Osteoblast (primary cell): ENCODE results near the gene CYP3A4. TPM values are rescaled to one million over a fixed set of nuclear protein-coding genes. Genes with fewer than 3 reads are reported as not detected.

Experiments
- DNase-seq: peaks from one replicate; pipeline ENCODE4 v3.0.0; 2011; ENCODE audit warnings: low spot score, mixed read lengths; ENCODE audit not compliant: insufficient read length; ENCODE audit errors: missing footprints
- H2AFZ ChIP-seq: 2 replicates; pipeline ENCODE4 v1.6.0; 2011; ENCODE audit warnings: mild to moderate bottlenecking, low read length
- H3K27ac ChIP-seq: 2 replicates; pipeline ENCODE4 v1.5.1; 2011; ENCODE audit warnings: mild to moderate bottlenecking, low read depth, low read length, moderate library complexity
- H3K27me3 ChIP-seq: 2 replicates; pipeline ENCODE4 v1.6.0; 2012; ENCODE audit warnings: mild to moderate bottlenecking, control low read depth, inconsistent platforms, low read length, moderate library complexity; ENCODE audit not compliant: insufficient read depth
- H3K36me3 ChIP-seq: 2 replicates; pipeline ENCODE4 v1.5.1; 2011; ENCODE audit warnings: mild to moderate bottlenecking, low read length, control low read depth, moderate library complexity; ENCODE audit not compliant: insufficient read depth
- H3K4me1 ChIP-seq: 2 replicates; pipeline ENCODE4 v1.5.1; 2011; ENCODE audit warnings: mild to moderate bottlenecking, low read length, control low read depth, moderate library complexity; ENCODE audit not compliant: insufficient read depth
- H3K4me2 ChIP-seq: 2 replicates; pipeline ENCODE4 v1.6.0; 2011; ENCODE audit warnings: mild to moderate bottlenecking, low read length; ENCODE audit not compliant: insufficient read depth
- H3K4me3 ChIP-seq: fragments of 200-600 bp; sonication (generic); 3 replicates; pipeline ENCODE4 v1.5.1; 2012; ENCODE audit warnings: mild to moderate bottlenecking, low read length, inconsistent platforms; ENCODE audit not compliant: insufficient read depth
- H3K79me2 ChIP-seq: 2 replicates; pipeline ENCODE4 v1.6.0; 2012; ENCODE audit warnings: mild to moderate bottlenecking, low read length, control low read depth, inconsistent platforms; ENCODE audit not compliant: insufficient read depth
- H3K9me3 ChIP-seq: 2 replicates; pipeline ENCODE4 v1.5.1; 2011; ENCODE audit warnings: low read depth, low read length, control low read depth
- H4K20me1 ChIP-seq: 2 replicates; pipeline ENCODE4 v1.6.0; 2012; ENCODE audit warnings: mild to moderate bottlenecking, low read length, control low read depth; ENCODE audit not compliant: insufficient read depth
- total RNA-seq: library from RNA; depleted of rRNA; stranded (reverse); fragments of >200 nt; gene quantifications from 2 replicates; pipeline ENCODE4 v1.2.3, GENCODE V29; 2012
- TF ChIP-seq, protein P1 (sequence below): IDR thresholded peaks from 2 replicates; pipeline ENCODE4 v1.5.1; 2011; ENCODE audit warnings: mild to moderate bottlenecking, low read depth, low read length, moderate library complexity; ENCODE audit errors: extremely low read depth

CYP3A4 gene
- total RNA-seq, 1 donor = not detected

DNA sequence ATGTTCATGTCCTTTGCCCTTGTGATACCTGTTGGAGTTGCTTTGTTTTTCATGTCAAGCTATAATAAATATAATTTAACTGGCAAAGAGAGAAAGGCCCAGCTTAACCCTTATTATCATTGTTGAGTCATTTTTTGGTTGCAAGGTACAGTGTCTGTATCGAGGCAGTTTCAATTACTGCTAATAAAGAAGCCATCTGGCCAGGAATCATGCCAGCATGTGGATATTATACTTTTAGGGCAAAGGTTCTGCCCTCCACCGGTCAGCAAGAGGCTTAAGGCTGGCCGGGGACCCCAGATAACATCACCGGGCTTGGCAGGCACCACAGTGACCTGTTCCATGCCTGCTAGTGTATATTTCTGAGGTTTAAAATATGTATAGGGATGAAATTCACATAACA, 9.0 kb upstream of the CYP3A4 start:
- H3K4me2 ChIP-seq = no peak overlapping the region
- no peaks in the 10 kb centered on the region for H3K9me3 ChIP-seq
- no peak overlapping the region for H3K27ac ChIP-seq
- H3K36me3 ChIP-seq = no peaks in the 10 kb centered on the region
- no peaks in the 10 kb centered on the region for H4K20me1 ChIP-seq
- H3K79me2 ChIP-seq = no peaks in the 10 kb centered on the region
- no peak for DNase-seq
- H3K27me3 ChIP-seq = no peaks in the 10 kb centered on the region
- TF ChIP-seq, protein P1, sequence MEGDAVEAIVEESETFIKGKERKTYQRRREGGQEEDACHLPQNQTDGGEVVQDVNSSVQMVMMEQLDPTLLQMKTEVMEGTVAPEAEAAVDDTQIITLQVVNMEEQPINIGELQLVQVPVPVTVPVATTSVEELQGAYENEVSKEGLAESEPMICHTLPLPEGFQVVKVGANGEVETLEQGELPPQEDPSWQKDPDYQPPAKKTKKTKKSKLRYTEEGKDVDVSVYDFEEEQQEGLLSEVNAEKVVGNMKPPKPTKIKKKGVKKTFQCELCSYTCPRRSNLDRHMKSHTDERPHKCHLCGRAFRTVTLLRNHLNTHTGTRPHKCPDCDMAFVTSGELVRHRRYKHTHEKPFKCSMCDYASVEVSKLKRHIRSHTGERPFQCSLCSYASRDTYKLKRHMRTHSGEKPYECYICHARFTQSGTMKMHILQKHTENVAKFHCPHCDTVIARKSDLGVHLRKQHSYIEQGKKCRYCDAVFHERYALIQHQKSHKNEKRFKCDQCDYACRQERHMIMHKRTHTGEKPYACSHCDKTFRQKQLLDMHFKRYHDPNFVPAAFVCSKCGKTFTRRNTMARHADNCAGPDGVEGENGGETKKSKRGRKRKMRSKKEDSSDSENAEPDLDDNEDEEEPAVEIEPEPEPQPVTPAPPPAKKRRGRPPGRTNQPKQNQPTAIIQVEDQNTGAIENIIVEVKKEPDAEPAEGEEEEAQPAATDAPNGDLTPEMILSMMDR = no peak
- no peak overlapping the region for H2AFZ ChIP-seq
- no peak overlapping the region for H3K4me3 ChIP-seq
- peaks cover 37% of the 10 kb centered on the region for H3K4me1 ChIP-seq

DNA sequence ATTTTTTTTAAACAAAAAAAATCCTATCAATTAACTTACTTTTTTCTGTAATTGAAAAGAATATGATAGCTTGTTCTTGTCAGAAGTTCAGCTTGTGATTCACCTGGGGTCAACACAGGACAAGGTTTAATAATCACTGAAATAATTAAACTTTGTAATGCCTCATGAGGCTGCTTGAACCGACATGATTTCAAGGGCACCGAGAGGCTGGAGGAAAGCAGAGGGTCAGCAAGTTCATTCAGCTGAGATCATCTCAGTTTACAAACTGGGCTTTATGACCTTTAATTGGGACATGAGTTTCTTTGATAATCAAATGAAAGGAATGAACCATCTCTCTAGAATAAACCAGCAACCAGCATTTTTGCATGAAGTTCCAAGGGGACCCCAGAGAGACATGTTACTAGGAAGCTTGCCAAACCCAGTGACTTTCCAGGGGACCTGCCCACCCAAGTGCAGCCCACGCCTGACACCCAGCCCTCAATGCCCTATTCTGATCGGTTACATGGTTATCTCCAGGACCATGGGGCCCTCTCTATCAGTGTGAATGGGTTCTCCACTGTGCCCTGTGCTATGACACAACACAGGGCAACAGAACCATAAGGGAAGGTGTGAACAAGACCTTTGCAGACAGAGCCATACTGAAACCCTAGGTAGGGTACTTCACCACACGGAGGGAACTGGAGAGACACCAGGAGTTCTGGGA, 7.8 kb upstream of the CYP3A4 start:
- TF ChIP-seq, protein P1 = no peak
- Histone ChIP-seq H3K27ac (no peak overlapping the region), H3K4me1 (peaks cover 37% of the 10 kb centered on the region), H3K9me3 (no peaks in the 10 kb centered on the region), H3K4me2 (no peak overlapping the region), H3K36me3 (no peaks in the 10 kb centered on the region), H3K4me3 (no peak overlapping the region), H4K20me1 (no peaks in the 10 kb centered on the region), H2AFZ (no peak overlapping the region), H3K27me3 (no peaks in the 10 kb centered on the region), H3K79me2 (no peaks in the 10 kb centered on the region)
- no peak for DNase-seq

DNA sequence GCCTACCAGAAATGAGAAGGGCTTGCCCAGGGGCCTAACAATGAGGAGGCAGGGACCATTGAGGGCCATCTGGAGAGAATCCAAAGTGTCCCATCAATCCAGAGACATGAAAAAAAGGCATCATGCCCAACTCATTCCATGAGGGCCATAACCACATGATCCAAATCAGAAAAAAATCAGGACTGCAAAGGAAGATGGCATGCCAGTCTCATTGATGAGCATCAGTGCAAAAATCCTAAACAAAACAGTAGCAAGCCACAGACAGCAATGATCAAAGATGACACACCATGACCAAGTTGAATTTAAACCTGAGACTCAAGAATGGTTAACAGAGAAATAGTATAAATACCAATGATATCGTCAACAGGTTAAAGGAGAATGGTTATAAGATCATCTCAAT, 7.0 kb upstream of the CYP3A4 start:
- no peak overlapping the region for H2AFZ ChIP-seq
- peaks cover 37% of the 10 kb centered on the region for H3K4me1 ChIP-seq
- no peaks in the 10 kb centered on the region for H3K9me3 ChIP-seq
- no peak overlapping the region for H3K4me3 ChIP-seq
- TF ChIP-seq, protein P1 = no peak
- H3K79me2 ChIP-seq = no peaks in the 10 kb centered on the region
- no peaks in the 10 kb centered on the region for H4K20me1 ChIP-seq
- H3K27ac ChIP-seq = peak overlapping the region; percentile 26
- H3K4me2 ChIP-seq = no peak overlapping the region
- peak; percentile 61 for DNase-seq
- no peaks in the 10 kb centered on the region for H3K27me3 ChIP-seq
- no peaks in the 10 kb centered on the region for H3K36me3 ChIP-seq

DNA sequence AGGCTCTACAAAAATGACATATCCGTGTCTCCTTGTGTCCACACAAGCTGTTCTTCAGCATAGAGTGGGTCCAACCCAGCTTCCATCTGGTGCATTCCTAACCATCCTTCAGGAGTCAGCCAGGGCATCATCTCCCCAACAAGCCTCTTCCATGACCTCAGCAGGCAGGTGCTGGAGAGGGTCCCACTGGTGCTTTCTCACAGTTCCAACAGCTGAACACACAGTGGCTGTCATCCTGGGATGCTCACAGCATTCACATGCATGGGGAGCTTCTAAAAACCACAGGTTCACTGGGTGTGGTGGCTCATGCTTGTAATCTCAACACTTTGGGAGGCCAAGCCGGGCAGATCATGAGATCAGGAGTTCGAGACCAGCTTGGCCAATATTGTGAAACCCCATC, 6.4 kb upstream of the CYP3A4 start:
- H3K27ac ChIP-seq = no peak overlapping the region

More for the DNA sequence above, 6.4 kb upstream of the CYP3A4 start:
- no peaks in the 10 kb centered on the region for H3K79me2 ChIP-seq
- H3K4me3 ChIP-seq = no peak overlapping the region
- H3K36me3 ChIP-seq = no peaks in the 10 kb centered on the region
- no peak overlapping the region for H3K4me2 ChIP-seq
- TF ChIP-seq, protein P1 = no peak
- peaks cover 37% of the 10 kb centered on the region for H3K4me1 ChIP-seq
- no peaks in the 10 kb centered on the region for H4K20me1 ChIP-seq
- DNase-seq = no peak
- H2AFZ ChIP-seq = no peak overlapping the region
- H3K9me3 ChIP-seq = no peaks in the 10 kb centered on the region
- H3K27me3 ChIP-seq = no peaks in the 10 kb centered on the region
